Measurements from ENCODE around the gene ROGDI.
"Not testable (repeated sequence)": the region's sequence is repeated elsewhere in the genome, so short reads cannot be mapped to it uniquely, and the experiment has no call there.

The ROGDI gene

DNA sequence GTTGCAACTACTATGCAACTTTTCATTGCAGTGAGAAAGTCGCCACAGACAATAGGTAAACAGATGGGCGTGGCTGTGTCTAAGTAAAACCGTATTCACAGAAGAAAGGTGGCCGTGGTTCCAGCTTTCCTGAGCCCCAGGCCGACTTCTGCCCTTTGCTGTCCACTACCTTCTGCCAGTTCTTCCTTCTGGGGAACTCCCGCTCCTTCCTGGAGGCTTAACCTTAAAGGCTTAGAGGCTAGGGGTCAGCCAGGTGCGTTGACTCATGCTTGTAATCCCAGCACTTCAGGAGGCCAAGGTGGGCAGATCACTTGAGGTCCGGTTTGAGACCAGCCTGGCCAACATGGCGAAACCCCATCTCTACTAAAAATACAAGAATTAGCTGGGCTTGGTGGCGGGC is 12.2 kb downstream of the ROGDI start:
- no peak for DNase-seq

DNA sequence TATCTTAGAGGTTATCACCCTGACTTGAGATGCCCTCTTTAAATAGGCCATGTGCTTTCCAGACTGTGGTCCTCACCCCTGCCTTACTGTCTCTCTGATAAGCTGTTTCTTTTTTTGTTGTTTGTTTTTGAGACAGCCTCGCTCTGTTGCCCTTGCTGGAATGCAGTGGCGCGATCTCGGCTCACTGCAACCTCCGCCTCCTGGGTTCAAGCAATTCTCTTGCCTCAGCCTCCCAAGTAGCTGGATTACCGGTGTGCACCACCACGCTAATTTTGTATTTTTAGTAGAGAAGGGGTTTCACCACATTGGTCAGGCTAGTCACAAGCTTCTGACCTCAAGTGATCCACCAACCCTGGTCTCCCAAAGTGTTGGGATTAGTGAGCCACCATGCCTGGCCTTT is 13.5 kb downstream of the ROGDI start:
- no peak for DNase-seq

DNA sequence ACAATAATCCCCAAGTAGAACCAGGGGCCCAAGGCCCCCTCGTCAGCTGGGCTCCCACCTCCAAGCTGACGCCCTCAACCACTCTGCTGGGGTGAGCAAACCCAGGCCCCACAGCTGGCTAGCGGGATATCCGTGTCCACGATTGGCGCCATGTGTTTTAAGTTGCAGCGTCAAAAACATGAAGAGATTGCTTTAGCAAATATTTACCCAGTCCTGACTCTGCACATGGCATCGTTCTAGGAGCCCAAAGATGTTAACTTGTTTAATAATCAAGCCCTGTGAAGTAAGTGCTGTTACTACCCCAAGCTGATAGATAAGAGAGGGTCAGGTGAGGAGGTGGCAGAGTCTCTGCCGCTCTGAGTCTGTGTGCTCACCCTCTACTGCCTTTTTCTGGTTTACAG is 13.9 kb downstream of the ROGDI start:
- no peak for DNase-seq

DNA sequence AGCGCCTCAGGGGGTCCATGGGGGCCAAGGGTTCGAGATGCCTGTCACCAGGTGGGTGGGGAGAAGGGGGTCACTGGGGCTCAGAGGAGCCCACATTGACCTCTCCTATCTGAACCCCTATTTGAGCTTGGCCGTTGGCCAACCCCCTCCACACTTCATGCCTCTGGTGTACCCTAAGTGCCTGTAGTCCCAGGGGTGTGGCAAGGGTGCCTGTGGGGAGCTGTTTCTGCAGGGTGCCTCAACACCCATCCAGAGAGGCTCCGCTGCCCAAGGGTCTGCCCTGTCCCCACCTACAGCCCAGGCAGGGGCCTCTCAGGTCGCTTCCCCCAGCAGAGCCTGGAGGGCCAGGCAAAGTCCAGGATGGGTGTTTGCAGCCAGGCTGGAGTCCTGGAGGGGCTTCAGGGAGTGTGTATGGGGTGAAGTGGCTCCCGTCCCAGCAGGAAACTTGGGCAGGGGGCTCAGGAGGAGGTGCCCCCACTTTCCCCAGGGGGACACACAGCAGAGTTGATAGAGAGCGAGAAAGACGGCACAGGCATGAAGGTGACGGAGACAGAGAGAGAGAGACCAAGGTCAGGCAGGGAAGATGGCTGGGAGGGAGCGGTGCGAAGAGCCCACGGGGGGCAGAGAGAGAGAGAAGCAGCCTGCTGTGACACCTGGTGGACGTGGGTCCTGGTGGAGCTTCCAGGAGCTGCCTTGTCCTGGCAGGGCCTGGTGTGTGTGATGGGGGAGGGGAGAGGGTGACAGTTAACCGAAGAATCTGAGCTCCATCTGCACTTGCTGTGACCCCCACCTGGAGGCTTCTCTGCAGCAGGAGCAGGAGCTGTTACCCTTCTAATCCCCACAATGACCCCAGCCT is 14.6 kb downstream of the ROGDI start, which contains the start of gene SEPTIN12:
TSS of gene SEPTIN12 (minus strand) at position 719 of the 856 bp plus-strand sequence. CDS start at position 19, 700 bp downstream.
- no peak for DNase-seq

DNA sequence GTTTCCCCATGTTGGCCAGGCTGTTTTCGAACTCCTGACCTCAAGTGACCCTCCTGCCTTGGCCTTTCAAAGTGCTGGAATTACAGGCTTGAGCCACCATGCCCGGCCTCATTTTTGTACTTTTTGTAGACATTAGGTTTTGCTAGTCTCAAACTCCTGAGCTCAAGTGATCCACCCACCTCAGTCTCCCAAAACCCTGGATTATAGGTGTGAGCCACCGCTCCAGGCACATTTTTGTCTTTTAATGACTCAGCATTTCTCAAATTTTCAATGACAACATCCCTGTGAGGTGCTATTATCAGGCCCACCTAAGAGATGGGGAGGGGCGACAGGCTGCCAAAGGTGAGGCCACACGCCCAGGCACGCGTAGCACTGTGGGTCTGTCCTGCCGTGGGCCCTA is 15.4 kb downstream of the ROGDI start:
- DNase-seq, result no peak

DNA sequence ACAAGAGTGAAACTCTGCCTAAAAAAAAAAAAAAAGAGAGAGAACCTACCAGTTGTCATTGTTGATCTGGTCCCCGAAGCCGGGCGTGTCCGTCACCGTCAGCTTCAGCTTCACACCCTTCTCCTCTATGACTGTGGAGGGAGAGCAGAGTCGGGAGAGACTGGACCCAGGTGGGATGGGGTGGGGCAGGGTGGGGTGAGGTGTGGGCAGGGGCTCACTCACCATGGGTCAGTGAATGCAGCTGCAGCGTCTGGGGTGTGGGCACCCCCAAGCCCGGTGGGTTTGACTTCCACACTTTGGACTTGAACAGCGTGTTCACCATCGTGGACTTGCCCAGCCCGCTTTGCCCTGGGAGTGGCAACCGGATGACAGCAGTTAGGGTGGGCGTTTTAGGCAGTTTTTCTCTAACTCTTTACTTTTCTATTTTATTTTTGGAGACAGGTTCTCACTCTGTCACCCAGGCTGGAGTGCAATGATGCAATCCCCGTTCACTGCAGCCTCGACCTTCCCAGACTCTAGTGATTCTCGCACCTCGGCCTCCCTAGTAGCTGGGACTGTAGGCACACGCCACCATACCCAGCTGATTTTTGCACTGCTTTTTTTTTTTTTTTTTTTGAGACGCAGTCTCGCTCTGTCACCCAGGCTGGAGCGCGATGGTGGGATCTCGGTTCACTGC is 16.5 kb downstream of the ROGDI start:
- no peak for DNase-seq

DNA sequence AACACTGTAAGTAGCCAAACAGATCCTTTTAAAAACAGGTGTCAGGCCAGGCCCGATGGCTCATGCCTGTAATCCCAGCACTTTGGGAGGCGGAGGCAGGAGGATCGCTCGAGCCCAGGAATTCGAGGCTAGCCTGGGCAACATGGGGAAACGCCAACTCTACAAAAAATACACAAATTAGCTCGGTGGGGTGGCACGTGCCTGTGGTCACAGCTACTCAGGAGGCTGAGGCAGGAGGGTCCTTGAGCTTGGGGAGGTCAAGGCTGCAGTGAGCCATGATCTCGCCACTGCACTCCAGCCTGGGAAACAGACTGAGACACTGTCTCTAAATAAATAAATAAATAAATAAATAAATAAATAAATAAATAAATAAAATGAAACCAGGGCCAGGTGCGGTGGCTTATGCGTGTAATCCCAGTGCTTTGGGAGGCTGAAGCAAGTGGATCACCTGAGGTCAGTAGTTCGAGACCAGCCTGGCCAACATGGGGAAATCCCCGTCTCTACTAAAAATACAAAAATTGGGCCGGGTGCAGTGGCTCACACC is 17.9 kb downstream of the ROGDI start:
- not testable (repeated sequence) for DNase-seq

DNA sequence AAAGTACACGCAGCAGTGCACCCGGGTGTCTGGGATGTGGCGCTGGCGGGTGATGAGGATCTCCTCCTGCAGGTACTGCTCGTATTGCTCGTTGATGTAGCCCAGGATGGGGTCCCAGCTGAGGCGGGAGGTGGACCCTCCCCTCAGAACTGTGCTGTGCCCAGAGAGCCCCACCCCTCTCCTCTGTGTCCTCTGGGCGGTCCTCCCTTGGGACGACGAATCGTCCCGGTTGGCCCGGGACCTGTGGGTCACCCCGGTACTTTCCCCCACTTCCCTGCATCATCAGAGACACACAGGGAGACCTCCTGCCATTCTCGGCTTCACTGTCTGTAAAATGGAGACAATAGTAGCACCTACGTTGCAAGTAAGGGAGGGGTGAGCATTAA is 18.5 kb downstream of the ROGDI start:
- no peak for DNase-seq

DNA sequence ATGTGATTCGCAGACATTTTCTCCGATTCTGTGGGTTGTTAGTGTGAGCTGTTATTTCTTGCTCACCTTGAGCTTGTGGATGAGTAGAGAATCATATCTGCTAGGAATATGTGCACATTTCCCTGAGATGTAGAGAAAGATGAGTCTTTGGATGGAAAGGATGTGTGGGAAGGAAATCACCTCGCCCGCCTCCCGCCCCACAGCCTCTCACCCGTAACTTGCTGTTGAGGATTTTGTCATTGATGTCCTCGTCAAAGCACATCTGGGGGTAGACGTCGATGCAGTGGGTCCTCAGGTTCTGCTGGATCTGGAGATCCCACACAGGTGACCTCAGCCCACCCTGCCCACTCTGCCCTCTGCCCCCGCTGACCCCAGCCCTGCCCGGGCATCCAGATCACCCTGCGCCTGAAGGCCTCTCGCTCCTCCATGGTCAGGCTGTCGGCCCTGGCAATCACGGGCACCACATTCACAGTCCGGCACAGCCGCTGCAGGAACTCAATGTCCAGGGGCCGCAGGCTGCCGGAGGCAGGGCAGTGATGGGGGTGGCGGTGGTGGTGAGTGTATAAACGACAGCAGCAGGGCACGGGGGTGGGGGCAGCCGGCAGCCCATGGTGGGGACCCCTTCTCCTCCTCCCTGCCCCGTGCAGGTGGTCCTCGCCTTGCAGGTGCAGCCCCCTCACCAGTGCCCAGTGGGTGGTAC is 19.0 kb downstream of the ROGDI start:
- no peak for DNase-seq

DNA sequence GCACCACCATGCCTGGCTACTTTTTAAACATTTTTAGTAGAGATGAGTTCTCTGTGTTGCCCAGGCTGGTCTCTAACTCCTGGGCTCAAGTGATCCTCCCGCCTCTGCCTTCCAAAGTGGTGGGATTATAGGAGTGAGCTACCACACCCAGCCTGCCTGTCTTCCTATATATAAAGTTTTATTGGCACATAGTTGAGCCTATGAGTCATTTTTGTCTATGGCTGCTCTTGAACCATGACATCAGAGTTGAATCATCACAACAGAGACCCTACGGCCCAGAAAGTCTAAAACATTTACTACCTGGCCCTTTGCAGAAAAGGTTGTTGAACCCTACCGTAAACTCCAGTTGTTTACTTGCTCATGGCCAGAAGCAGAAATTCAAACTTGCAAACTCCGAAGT is 22.2 kb downstream of the ROGDI start:
- no peak for DNase-seq

DNA sequence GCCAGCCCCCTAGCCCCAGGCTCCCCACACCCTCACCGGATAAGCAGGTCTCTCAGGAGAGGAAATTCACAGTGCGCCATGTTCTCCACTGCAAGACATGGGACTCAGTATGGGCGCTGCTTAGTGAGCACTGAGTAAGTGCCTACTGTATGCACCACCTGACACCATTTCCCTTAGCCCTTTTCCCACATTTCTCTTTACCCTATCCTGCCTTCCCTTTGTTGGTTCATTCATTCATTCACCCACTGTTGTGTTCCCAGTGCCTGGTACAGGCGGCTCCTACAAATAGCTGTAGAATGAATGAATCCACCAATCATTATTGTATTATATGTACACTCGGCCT is 24.4 kb downstream of the ROGDI start:
- DNase-seq, result no peak

DNA sequence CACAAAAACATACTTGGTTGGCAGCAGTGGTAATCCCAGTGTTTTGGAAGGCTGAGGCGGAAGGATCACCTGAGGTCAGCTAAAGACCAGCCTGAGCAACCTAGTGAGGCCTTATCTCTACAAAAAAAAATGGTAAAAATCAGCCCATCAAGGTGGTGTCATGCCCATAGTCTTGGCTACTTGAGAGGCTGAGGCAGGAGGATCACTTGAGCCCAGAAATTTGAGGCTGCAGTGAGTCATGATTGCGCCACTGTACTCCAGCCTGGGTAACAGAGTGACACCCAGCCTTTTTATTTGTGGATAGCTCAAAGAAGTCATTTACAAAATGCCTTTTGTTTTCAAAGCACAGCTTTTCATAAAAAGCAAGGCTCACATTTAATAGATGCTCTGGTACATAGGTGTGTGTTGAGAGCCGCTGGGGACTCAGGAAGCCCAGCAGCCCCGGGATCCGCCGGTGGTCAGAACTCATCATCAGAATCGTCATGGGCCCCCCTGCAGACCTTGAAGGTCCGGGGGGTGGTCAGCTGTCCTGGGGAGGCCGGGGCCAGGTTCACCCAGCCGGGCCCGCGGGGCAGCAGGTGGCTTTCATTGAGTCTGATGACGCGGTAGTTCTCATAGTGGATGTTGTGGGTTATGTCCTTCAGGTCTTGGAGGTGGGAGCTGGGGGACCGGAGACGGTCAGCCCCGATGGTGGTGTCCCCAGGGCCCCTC is 24.9 kb downstream of the ROGDI start:
- DNase-seq, result no peak

DNA sequence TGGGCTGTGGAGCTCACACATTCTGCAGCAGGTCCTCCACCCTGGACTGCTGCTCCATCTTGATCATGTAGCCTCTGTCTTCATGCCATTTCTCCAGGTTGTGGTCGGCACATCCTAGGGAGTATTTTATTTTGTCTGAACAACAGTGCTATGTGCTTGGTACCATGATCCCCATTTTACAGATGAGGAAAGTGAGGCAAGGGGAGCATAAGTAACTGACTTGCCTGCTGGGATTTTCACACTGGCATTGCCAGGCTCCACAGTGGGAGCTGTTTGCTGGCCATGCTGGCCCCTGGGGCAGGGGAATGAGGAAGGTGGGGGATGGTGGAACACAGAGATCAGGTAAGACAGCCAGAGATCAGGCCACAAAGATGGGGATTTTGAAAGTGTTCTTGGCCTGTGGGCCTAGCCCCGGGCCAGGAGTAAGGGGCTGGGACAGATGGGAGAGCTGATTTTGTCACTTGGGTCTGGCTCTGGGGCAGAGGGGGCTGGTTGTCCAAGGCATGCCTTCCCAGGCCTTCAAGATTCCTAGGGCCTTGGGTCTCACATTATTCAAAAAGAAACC is 26.2 kb downstream of the ROGDI start:
- DNase-seq, result no peak

DNA sequence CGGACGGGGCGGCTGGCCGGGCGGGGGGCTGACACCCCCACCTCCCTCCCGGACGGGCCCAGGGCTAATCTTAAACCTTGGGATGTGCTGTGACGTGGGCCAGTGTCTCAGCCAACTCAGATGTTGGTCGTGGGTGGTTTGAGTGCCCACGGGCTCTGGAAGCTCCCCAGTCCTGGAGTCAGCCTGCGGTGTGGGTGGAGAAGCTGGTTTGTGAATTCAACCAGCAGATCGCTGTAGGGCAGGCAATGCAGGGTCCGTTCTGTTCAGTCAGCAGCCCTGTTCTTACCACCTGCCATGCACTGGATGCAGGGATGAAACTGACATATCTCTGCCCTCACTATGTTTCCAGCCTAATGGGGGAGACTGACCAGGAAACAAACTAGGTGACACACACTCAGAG is 27.4 kb downstream of the ROGDI start:
- DNase-seq, result no peak

DNA sequence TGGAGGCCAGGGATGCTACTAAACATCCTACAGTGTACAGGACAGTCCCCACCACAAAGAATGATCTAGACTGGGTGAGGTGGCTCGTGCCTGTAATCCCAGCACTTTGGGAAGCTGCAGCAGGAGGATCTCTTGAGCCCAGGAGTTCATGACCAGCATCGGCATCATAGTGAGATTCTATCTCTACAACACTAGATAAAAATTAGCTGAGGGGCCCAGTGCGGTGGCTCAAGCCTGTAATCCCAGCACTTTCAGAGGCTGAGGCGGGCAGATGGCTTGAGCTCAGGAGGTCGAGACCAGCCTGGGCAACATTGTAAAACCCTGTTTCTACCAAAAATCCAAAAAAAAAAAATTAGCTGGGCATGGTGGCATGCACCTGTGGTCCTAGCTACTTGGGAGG is 30.1 kb downstream of the ROGDI start:
- DNase-seq, result no peak

DNA sequence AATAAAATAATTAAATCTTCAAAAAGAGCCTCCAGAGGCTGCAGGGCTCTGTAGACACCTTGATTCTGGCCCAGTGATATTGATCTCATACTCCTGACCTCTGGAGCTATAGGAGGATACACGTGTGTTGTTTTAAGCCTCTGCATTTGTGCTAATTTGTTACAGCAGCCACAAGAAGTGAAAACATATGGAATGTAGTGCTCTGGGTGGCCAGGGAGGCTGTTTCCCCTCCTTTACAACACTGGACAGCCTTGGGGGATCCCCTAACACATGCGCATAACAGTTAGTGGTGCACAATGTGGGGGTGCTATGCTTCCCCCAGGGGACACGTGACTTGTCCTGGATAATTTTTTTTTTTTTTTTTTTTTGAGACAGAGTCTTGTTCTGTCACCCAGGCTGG is 30.8 kb downstream of the ROGDI start:
- DNase-seq, result no peak

DNA sequence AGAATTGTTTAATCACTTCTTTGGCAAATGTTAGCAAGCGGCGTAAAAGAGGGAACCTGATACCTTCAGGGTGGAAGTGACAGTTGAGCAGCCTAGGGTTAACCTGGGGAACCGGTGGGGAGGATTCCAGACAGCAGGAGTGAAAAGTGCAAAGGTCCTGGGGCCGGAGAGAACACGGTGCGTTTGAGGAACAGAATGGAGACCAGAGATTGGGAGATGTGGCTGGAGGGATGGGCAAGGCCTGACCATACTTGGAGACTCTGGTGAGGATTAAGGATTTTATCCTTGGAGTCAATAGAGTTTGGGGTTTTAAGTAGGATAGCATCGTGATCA is 33.2 kb downstream of the ROGDI start:
- no peak for DNase-seq

DNA sequence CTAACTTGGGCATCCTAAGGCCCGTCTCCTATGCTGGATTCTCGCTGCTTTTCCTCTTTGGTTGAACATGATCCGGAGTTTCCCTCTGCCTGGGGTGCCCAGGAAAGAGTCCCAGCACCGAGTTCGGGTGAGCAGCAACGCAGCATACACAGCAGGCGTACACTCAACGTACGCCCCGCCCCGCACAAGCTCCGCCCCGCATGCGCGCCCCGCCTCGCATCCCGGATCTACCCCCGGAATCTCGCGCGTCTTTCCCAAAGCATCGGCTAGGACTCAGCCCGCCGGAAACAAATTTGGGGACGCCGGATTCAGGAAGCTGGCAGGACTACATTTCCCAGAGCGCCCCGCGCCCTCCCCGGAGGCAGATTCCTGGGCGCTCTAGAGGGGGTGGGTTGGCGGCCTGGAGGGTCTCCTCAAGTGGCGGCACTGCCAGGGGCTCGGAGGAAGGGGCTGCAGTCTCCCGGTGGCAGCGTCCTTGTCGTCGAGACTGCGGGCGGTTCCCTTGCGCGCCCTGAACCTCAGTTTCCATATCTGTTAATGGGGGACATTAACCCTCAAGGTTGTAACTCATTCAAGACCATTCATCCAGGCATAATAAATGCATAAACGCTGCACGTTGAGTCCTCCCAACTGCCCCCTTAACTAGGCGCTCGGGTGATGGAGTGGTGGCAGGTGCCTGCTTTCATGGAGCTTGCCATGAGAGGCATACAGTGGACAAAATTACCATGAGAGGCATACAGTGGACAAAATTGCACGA is 33.7 kb downstream of the ROGDI start:
- DNase-seq, result peak; percentile 96

DNA sequence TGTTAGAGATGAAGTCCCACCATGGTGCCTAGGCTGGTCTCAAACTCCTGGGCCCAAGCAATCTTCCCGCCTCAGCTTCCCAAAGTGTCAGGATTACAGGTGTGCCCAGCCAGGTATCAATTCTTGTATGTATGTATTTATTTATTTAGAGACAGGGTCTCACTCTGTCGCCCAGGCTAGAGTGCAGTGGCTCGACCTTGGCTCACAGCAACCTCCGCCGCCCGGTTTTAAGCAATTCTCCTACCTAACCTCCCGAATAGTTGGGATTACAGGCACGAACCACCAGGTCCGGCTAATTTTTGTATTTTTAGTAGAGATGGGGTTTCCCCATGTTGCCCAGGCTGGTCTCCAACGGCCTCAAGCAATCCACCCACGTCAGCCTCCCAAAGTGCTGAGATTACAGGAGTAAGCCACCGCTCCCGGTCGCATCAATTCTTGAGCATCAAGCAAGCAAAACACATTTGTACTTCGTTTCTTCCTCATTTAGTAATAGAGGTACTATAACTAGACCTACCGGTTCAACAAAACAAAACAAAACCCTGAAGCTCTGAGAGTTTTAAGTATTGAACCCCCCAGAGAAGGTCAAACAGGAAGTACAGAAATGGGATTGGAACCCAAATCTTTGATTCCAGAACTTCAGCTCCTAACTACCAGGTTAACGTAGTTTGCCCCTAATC is 34.4 kb downstream of the ROGDI start:
- DNase-seq, result no peak

DNA sequence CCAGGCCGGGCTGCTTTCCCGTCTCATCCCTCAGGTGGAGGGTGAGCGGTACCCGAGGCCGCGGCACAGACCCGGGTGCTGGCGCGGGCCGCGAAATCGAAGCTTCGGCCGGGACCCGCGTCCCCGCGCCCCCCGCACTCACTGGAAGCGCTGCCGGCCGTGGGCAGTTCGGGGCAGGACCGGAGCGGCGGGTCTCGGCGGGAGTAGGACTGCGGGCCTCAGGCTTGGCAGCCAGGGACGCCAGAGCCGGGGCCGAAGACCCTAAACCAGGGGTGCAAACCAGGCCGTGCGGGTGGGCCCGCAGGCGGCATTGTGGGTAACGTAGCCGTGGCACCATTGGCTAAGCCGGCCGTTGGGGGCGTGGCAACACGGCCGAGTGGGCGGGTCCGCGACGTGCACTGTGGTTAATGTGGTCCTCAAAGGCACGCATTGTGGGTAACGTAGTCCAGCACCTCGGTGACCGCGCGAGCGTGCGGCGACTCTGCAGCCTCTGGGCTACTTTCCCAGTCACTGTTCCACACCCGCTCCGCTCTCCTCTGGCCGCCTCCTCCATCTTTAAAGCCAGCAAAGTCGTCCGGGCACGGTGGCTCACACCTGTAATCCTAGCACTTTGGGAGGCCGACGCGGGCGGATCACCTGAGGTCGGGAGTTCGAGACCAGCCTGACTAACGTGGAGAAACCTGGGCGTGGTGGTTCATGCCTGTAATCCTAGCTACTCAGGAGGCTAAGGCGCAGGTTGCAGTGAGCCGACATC is 35.4 kb downstream of the ROGDI start, which contains the start of gene ZNF500:
TSS of gene ZNF500 (minus strand) at position 288 of the 754 bp plus-strand sequence. CDS start 1,184 bp downstream, outside the sequence.
- DNase-seq, result peak; percentile 95

Measured in fibroblast of upper back skin (primary cell).